Measurements from ENCODE around the gene PHKA2.

DNA sequence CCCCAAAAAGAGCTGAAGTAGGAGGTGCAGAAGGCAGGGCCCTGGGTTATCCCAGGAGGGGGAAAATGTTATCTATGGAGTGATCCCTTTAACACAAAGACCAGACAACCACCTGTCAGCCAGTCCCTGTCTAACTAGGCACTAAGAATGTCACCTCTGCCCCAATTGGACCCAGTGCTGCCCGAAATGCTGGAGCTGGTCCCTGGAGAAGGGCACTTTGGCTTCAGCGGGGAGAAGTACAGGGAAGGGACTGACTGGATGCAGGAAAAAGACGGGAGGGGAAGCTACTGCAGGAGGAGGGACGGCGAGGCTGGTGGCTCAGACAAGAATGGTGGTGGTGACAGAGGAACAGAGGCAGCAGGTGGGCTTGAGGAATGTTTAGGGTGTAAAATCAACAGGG is 17.3 kb downstream of the PHKA2 start:
- TF ChIP-seq POLR2A (IDR thresholded peaks at IDR 0.05), result no peak
- TF ChIP-seq, protein P1, sequence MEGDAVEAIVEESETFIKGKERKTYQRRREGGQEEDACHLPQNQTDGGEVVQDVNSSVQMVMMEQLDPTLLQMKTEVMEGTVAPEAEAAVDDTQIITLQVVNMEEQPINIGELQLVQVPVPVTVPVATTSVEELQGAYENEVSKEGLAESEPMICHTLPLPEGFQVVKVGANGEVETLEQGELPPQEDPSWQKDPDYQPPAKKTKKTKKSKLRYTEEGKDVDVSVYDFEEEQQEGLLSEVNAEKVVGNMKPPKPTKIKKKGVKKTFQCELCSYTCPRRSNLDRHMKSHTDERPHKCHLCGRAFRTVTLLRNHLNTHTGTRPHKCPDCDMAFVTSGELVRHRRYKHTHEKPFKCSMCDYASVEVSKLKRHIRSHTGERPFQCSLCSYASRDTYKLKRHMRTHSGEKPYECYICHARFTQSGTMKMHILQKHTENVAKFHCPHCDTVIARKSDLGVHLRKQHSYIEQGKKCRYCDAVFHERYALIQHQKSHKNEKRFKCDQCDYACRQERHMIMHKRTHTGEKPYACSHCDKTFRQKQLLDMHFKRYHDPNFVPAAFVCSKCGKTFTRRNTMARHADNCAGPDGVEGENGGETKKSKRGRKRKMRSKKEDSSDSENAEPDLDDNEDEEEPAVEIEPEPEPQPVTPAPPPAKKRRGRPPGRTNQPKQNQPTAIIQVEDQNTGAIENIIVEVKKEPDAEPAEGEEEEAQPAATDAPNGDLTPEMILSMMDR (IDR thresholded peaks at IDR 0.05), result no peak
